Left lobe of liver (tissue), 2 donors: ENCODE data around the gene TTC16. TPM values are rescaled to one million over a fixed set of nuclear protein-coding genes. Genes with fewer than 3 reads are reported as not detected.
"Not testable (repeated sequence)": the region's sequence is repeated elsewhere in the genome, so short reads cannot be mapped to it uniquely, and the experiment has no call there.

Experiments
- ATAC-seq: fragments of 200-7000 bp; cut with Tn5 transposase; one replicate; pipeline ENCODE4 v1.9.1; 2020; ENCODE audit warnings: mild to moderate bottlenecking, moderate library complexity
- DNase-seq: peaks from one replicate; pipeline ENCODE4 v3.0.0-alpha.2; 2020; ENCODE audit warnings: low spot score
- total RNA-seq: library from RNA; stranded (reverse); gene quantifications from one replicate; pipeline ENCODE4 v1.2.1, GENCODE V29; 2021
- donor health status: DM: no; HTN: no; CAD: no; lungs with moderate emphysema.
- donor health status: DM: no; HTN: yes; CAD: no.

Gene TTC16
- total RNA-seq, 1 donor from 2014 or later, result not detected

DNA sequence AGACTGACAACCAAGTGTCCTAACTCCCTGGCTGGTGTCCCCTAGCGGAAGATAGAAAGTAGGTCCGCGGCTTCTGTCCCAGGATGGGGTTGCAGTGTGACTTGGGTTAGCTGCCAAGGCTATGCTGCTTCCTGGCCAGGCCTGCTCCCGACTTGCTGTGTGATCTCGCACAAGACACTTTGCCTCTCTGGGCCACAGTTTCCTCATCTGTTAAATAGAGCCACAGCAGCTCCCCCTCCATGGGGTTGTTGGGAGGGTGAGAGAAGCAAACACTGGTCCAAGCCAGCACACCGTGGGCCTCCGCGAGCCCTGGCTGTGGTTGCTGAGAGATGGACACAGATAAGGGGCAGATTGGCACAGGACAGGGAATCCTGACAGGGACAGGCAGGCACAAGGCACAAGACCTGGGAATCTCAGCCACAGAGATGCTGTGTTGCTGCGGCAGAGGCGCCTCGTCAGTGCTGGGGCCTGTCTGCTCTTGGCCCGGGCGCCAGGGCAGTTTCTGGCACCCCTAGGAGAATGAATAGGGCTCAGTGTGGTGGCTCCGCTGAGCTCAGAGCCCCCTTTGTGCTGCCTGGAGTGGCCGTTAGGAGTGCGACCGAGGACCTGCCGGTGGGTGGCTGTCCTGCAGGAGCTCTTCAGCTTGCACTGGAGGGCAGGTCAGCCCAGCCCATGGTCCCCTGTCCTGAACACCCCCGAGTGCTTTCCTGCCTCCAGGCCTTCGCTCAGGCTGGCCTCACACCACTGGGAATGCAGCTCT, 64.4 kb downstream of the TTC16 start:
- no peak for ATAC-seq
- no peak for DNase-seq

DNA sequence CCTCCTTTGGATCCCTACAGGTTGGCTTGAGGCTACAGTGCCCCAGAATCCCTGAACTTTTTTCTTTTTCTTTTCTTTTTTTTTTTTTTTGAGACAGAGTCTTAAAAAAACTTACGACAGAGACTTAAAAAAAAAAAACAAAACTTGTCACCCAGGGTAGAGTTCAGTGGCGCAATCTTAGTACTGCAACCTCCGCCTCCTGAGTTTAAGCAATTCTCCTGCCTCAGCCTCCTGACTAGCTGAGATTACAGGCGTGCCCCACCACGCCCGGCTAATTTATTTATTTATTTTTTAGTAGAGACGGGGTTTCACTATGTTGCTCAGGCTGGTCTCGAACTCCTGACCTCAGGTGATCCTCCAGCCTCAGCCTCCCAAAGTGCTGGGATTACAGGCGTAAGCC, 65.0 kb downstream of the TTC16 start:
- ATAC-seq, DNase-seq: not testable (repeated sequence)

Other genes with a start within 250 kb of the TTC16 start
- 3.8 TPM for gene STXBP1, start 103.8 kb upstream of the TTC16 start, total RNA-seq
- not detected for gene CFAP157, start 9.1 kb upstream of the TTC16 start, total RNA-seq
- gene PTRH1, start 416 bp upstream of the TTC16 start, total RNA-seq, result 10.8 TPM
- gene TOR2A, start 19.2 kb downstream of the TTC16 start, total RNA-seq, result 7.4 TPM
- gene SH2D3C, start 62.6 kb downstream of the TTC16 start, total RNA-seq, result 3.4 TPM
- 55.5 TPM for gene CDK9, start 70.0 kb downstream of the TTC16 start, total RNA-seq
- 82.9 TPM for gene FPGS, start 86.8 kb downstream of the TTC16 start, total RNA-seq
- 34.1 TPM for gene ENG, start 138.6 kb downstream of the TTC16 start, total RNA-seq
- gene AK1, start 161.6 kb downstream of the TTC16 start, total RNA-seq, result 42.6 TPM
- gene ST6GALNAC6, start 183.5 kb downstream of the TTC16 start, total RNA-seq, result 35.2 TPM
- gene ST6GALNAC4, start 201.0 kb downstream of the TTC16 start, total RNA-seq, result 5.9 TPM
- 0.40 TPM for gene PIP5KL1, start 214.7 kb downstream of the TTC16 start, total RNA-seq
- 12.4 TPM for gene DPM2, start 221.8 kb downstream of the TTC16 start, total RNA-seq